Gastrocnemius medialis (tissue), 4 donors: ENCODE data around the gene DRC1. TPM values are rescaled to one million over a fixed set of nuclear protein-coding genes. Genes with fewer than 3 reads are reported as not detected.

Experiments
- ATAC-seq, 2 donors: fragments of 150-250 bp; one replicate each; pipeline ENCODE4 v1.9.1; 2016
- DNase-seq, 2 donors: peaks; one replicate each; pipeline ENCODE4 v3.0.0-alpha.2; 2019
- H3K27ac ChIP-seq, 4 donors: fragments of 200-600 bp; sonication (generic); 1 replicate in 1 of 4; 2 replicates in 3 of 4; pipeline ENCODE4 v1.5.1; 2016 to 2018; ENCODE audit warnings: mild to moderate bottlenecking in 2 of 4, moderate library complexity in 1 of 4
- H3K27me3 ChIP-seq, 3 donors: fragments of 200-600 bp; sonication (generic) in 2 of 3; 1 replicate in 1 of 3; 2 replicates in 2 of 3; pipeline versions ENCODE4 v1.5.1 to v1.6.0; 2016 to 2019; ENCODE audit warnings: mild to moderate bottlenecking in 1 of 3, moderate library complexity in 1 of 3
- H3K36me3 ChIP-seq, 2 donors: fragments of 200-600 bp; sonication (generic) in 1 of 2; one replicate each; pipeline ENCODE4 v1.5.1; 2017 to 2018
- H3K4me1 ChIP-seq, 2 donors: fragments of 200-600 bp; sonication (generic) in 1 of 2; one replicate each; pipeline ENCODE4 v1.5.1; 2016 to 2017; ENCODE audit warnings: mild to moderate bottlenecking in 2 of 2
- H3K4me3 ChIP-seq, 4 donors: fragments of 200-600 bp; sonication (generic) in 3 of 4; 1 replicate in 1 of 4; 2 replicates in 3 of 4; pipeline ENCODE4 v1.5.1; 2016 to 2019; ENCODE audit warnings: mild to moderate bottlenecking in 2 of 4
- H3K9me3 ChIP-seq, 3 donors: fragments of 200-600 bp; sonication (generic) in 2 of 3; 1 replicate in 1 of 3; 2 replicates in 2 of 3; pipeline ENCODE4 v1.5.1; 2016 to 2019
- CTCF ChIP-seq, 5 experiments: fragments of 450-650 bp in 3 of 5; fragments of 200-600 bp in 2 of 5; sonication (generic) in 2 of 5; IDR thresholded peaks in 4 of 5; conservative IDR thresholded peaks in 1 of 5; 1 replicate in 4 of 5; 2 replicates in 1 of 5; pipeline ENCODE4 v1.5.1; 2016 to 2019; ENCODE audit warnings: antibody characterized with exemption in 5 of 5, mild to moderate bottlenecking in 3 of 5, moderate library complexity in 3 of 5
- POLR2A ChIP-seq, 2 donors: fragments of 450-650 bp; IDR thresholded peaks; one replicate each; pipeline ENCODE4 v1.6.1; 2017; ENCODE audit warnings: antibody characterized with exemption in 2 of 2, mild to moderate bottlenecking in 2 of 2, moderate library complexity in 2 of 2
- in situ Hi-C, 4 donors: fragments of 200-750 bp; cut with MboI; loops; one replicate each; pipeline versions ENCODE4 v1.15.0 to v1.8.0; 2017; ENCODE audit warnings: low sequenced_read_pairs in 4 of 4
- intact Hi-C: fragments of 100-400 bp; cut with DNase I; formaldehyde crosslinking; loops from one replicate; pipeline ENCODE4 v1.15.1; 2023; ENCODE audit warnings: low total_unique reads
- total RNA-seq, 4 donors: library from RNA; depleted of rRNA; stranded (reverse); fragments of >200 nt; gene quantifications; one replicate each; pipeline versions ENCODE4 v1.1.0 to v1.2.3, GENCODE V29; 2016

Gene DRC1
- total RNA-seq, 4 donors from 2014 or later, result not detected

- in situ Hi-C loops, result no loop called here
- H3K36me3 ChIP-seq, result no peaks in the 10 kb centered on the region
- H3K9me3 ChIP-seq, result no peaks in the 10 kb centered on the region
- no peak overlapping the region for H3K27ac ChIP-seq
- ATAC-seq (no peak), DNase-seq (no peak)
- intact Hi-C loops, result no loop called here
- H3K4me1 ChIP-seq, result peaks cover 5 to 6% of the 10 kb centered on the region in 2 donors
- no peaks in the 10 kb centered on the region for H3K27me3 ChIP-seq
- TF ChIP-seq CTCF (IDR thresholded peaks at IDR 0.05 in 4 of 5, conservative IDR thresholded peaks at IDR 0.05 in 1 of 5), result no peak
- TF ChIP-seq POLR2A (IDR thresholded peaks at IDR 0.05), result no peak
- no peak overlapping the region for H3K4me3 ChIP-seq
Observed at GRCh38 chr2:26493566-26493965, 91.8 kb downstream of the DRC1 start.

DNA sequence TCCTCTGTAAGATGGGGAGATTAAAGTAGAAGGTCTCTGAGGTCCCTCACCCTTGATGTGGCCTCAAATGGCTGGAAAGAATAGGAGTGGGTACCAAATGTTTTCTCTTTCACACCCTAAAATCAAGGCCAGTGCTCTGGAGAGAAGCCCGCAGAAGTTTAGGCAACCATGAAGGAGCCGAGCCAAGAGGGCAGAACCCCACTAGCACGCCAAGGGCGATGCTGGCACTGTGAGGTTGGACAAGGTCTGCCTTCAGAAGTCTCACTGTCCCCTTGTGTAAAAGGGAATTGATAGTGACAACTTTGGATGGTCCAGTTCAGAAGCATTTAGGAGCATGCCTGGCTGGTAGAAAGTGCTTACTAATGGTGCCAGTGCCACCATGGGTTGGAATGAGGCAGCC, 92.5 kb downstream of the DRC1 start:
- Histone ChIP-seq H3K36me3 (no peaks in the 10 kb centered on the region), H3K27ac (no peak overlapping the region), H3K4me1 (peaks cover 5 to 6% of the 10 kb centered on the region in 2 donors), H3K4me3 (no peak overlapping the region), H3K27me3 (no peaks in the 10 kb centered on the region), H3K9me3 (no peaks in the 10 kb centered on the region)
- in situ Hi-C loops (no loop called here), intact Hi-C loops (no loop called here)
- ATAC-seq (no peak), DNase-seq (no peak)
- TF ChIP-seq POLR2A (IDR thresholded peaks at IDR 0.05) (no peak), CTCF (IDR thresholded peaks at IDR 0.05 in 4 of 5, conservative IDR thresholded peaks at IDR 0.05 in 1 of 5) (no peak)

DNA sequence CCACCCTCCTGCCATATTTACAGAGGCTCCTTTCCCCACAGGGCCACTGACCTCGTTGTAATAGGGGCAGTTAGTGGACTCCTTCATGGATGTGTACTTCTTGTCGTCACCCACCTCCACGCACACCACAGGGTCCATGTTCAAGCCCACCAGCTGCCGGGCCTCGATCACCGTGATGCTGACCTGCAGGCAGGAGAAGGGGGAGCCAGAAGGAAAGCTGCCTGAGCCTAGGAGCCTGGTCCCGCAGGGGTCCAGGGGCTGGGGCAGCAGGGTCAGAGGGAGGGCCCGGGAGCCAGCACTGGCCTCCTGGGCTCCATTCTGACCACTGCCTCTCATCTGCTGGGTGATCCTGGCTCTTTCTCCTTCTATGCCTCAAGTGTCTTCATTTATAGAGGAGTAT, 93.2 kb downstream of the DRC1 start:
- no peak for DNase-seq
- TF ChIP-seq POLR2A (IDR thresholded peaks at IDR 0.05) (no peak), CTCF (IDR thresholded peaks at IDR 0.05 in 4 of 5, conservative IDR thresholded peaks at IDR 0.05 in 1 of 5) (no peak)
- ATAC-seq, result no peak
- intact Hi-C loops, result no loop called here
- H3K4me3 ChIP-seq, result no peak overlapping the region
- no peaks in the 10 kb centered on the region for H3K36me3 ChIP-seq
- in situ Hi-C loops, result no loop called here
- H3K9me3 ChIP-seq, result no peaks in the 10 kb centered on the region
- H3K27ac ChIP-seq, result no peak overlapping the region
- no peaks in the 10 kb centered on the region for H3K27me3 ChIP-seq
- peaks cover 5 to 6% of the 10 kb centered on the region in 2 donors for H3K4me1 ChIP-seq

DNA sequence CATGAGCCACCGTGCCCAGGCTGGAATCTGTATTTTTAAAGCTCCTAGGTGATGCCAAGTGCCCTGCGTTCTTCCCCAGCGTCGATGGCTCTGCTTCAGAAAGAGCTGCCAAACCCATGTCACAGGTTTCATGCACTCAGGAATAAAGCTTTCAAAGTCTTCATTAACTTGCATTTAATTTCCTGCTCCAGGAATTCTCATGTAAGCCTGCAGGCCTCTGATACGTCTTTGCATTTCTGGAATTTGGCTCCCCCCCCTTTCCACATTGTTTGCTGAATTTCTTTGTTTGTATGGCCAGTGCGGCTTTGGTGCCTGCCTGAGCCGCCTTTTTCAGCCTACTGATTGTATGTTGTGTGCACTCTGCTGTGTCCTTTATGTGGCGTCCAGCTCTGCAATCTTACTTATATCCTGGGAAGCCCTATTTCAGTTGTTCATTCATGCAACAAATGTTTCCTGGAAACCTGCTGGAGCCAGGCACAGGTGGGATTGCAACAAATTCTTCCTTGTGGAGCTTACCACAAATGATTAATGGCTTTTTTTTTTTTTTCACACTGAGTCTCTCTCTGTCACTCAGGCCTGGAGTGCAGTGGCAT, 94.1 kb downstream of the DRC1 start:
- Histone ChIP-seq H3K27me3 (no peaks in the 10 kb centered on the region), H3K4me3 (no peak overlapping the region), H3K36me3 (no peaks in the 10 kb centered on the region), H3K9me3 (no peaks in the 10 kb centered on the region), H3K27ac (no peak overlapping the region), H3K4me1 (peaks cover 5 to 6% of the 10 kb centered on the region in 2 donors)
- ATAC-seq (no peak), DNase-seq (no peak)
- intact Hi-C loops, result no loop called here
- TF ChIP-seq POLR2A (IDR thresholded peaks at IDR 0.05) (no peak), CTCF (IDR thresholded peaks at IDR 0.05 in 4 of 5, conservative IDR thresholded peaks at IDR 0.05 in 1 of 5) (no peak)
- in situ Hi-C loops, result no loop called here

GRCh38 chr2:26500406-26500805, 98.7 kb downstream of the DRC1 start:
- Histone ChIP-seq H3K27me3 (no peaks in the 10 kb centered on the region), H3K27ac (no peak overlapping the region), H3K4me1 (peaks cover 8 to 10% of the 10 kb centered on the region in 2 donors), H3K36me3 (no peaks in the 10 kb centered on the region), H3K4me3 (no peak overlapping the region), H3K9me3 (no peaks in the 10 kb centered on the region)
- ATAC-seq (no peak), DNase-seq (no peak)
- in situ Hi-C loops (no loop called here), intact Hi-C loops (loop anchor here (5.0 kb wide), 1 partner anchor 247 kb away; no protein-coding TSS in a partner anchor)
- TF ChIP-seq CTCF (IDR thresholded peaks at IDR 0.05 in 4 of 5, conservative IDR thresholded peaks at IDR 0.05 in 1 of 5), result no peak
- TF ChIP-seq POLR2A (IDR thresholded peaks at IDR 0.05), result no peak
